Measurements from ENCODE around the gene LRCH4.
A peak's percentile ranks its signal among the peaks of the same experiment; 100 is the strongest.
"Not testable (repeated sequence)": the region's sequence is repeated elsewhere in the genome, so short reads cannot be mapped to it uniquely, and the experiment has no call there.

The LRCH4 gene

DNA sequence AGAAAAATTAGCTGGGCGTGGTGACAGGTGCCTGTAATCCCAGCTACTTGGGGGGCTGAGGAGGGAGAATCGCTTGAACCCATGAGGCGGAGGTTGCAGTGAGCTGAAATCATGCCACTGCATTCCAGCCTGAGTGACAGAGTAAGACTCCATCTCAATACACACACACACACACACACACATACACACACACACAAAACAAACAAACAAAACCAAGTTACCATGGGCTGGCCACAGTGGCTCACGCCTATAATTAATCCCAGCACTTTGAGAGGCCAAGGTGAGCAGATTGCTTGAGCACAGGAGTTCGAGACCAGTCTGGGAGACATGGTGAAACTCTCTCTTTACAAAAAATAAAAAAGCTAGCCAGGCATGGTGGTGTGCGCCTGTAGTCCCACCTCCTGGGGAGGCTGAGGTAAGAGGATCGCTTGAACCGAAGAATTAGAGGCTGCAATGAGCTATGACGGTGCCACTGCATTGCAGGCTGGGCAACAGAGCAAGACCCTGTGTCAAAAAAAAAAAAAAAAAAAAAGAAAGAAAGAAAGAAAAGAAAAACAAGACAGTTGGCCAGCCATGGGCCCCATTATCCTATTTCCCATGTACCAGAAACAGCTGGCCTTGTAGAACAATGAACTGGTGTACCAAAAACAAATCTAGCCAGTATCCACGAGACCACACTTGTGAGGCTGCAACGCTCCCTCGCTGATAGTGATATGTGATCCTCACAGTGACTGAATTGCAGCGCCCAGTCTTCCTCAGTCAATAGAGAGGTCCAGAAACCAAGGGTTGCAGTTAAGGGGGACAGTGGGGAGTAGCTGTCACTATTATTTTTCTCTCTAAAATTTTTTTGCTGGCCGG lies 53.5 kb downstream of the LRCH4 start:
- H3K4me2 ChIP-seq: 0 out of 22 replicates have a peak overlapping the region, but pooled peaks of 1 of the 11 experiments have one; percentile 13
- no peak for TF ChIP-seq Cebpa-rat (IDR thresholded peaks at IDR 0.05)
- no peak overlapping the region for H3K27ac ChIP-seq
- H3K4me3 ChIP-seq: no peak overlapping the region
- no peaks in the 10 kb centered on the region for H3K27me3 ChIP-seq
- no peak overlapping the region for H3K9ac ChIP-seq
- no peaks in the 10 kb centered on the region for H3K9me3 ChIP-seq (replicated peaks in 1 of 11)
- no peaks in the 10 kb centered on the region for H3K36me3 ChIP-seq
- peaks cover 0 to 12% (median 7%) of the 10 kb centered on the region in 10 experiments; a peak in 13 of 20 replicates for H3K4me1 ChIP-seq
- H4K20me1 ChIP-seq: no peaks in the 10 kb centered on the region

DNA sequence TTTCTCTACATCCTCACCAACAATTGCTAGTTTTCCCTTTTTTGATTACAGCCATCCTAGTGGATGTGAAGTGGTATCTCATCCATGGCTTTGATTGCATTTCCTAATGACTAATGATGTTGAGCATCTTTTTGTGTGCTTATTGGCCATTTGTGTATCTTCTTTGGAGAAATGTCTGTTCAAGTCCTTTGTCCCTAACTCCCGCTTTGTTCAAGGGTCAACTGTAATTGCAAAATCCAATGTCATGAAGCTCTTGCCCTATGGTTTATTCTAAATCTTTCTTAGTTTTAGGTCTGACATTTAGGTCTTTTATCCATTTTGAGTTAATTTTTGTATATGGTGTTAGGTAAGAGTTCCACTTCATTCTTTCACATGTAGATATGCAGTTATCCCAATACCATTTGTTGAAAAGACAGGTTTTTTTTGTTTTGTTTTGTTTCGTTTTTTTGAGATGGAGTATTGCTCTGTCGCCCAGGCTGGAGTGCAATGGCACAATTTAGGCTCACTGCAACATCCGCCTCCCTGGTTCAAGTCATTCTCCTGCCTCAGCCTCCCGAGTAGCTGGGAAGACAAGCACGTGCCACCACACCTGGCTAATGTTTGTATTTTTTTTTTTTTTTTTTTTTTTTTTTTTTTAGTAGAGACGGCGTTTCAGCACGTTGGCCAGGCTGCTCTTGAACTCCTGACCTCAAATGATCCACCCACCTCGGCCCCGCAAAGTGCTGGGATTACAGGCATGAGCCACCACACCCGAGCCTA lies 57.6 kb downstream of the LRCH4 start:
- H3K27me3 ChIP-seq, H3K36me3 ChIP-seq, H3K9ac ChIP-seq, H3K27ac ChIP-seq, H4K20me1 ChIP-seq, H3K4me3 ChIP-seq: not testable (repeated sequence)
- H3K4me1 ChIP-seq: peaks cover 0 to 15% (median 7%) of the 10 kb centered on the region in 10 experiments; a peak in 13 of 20 replicates
- peak overlapping the region in 2 of 11 experiments; percentile 20 to 24; a peak in 3 of 22 replicates for H3K4me2 ChIP-seq
- peaks cover 0 to 13% (median 5%) of the 10 kb centered on the region in 11 experiments; a peak in 7 of 22 replicates for H3K9me3 ChIP-seq (replicated peaks in 1 of 11)
